Islet of Langerhans (tissue), 1 donor: Measurements from ENCODE around the gene SLC16A9.
A peak's percentile ranks its signal among the peaks of the same experiment; 100 is the strongest.

Source experiments
- FAIRE-seq: peaks from one replicate; lab custom pipeline; 2011; peaks lifted over from hg19 to GRCh38; lab: Jason Lieb, UNC

The SLC16A9 gene

DNA sequence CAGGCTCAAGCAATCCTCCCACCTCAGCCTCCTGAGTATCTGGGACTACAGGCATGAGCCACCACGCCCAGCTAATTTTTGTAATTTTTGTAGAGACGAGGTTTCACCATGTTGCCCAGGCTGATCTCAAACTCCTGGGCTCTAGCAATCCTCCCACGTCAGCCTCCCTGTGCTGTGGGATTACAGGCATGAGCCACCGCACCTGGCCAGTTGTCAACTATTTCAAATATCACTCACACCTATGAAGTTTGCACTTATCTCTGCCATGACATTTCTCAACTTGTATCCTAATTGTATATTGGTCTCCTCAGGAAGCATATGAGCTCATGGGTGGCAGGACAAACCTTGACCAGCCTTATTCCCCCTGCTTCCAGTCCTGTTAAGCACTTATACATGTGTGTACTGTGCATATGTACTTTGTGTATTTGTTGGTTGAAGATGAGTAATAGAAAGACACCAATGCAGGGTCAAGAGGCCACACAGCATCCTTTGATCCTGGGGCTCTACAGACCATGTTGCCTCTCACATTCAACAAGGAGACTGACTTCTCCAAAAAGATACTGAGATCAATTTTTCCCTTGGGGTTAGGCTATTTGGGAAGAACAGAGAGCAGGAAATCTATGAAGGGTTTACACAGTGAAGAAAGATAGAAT, 82.2 kb downstream of the SLC16A9 start:
- FAIRE-seq: no peak

DNA sequence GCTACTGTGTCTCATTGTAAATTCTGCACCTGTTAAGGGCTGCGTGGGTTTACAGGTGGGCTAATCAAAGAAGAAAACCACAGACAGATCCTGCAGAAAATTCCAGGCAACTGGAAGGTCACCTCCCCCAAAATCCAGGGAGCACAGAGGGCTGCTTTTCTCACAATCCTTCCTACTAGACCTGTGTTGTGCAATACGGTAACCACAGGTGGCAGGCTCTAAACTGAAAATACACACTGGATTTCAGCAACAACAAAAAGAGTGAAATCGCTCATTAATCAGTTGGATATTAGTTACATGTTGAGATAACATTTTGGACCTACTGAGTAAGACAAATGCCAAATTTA, 83.2 kb downstream of the SLC16A9 start:
- FAIRE-seq: no peak

GRCh38 chr10:59625721-59626522, 83.7 kb downstream of the SLC16A9 start:
- peak; percentile 93 for FAIRE-seq

DNA sequence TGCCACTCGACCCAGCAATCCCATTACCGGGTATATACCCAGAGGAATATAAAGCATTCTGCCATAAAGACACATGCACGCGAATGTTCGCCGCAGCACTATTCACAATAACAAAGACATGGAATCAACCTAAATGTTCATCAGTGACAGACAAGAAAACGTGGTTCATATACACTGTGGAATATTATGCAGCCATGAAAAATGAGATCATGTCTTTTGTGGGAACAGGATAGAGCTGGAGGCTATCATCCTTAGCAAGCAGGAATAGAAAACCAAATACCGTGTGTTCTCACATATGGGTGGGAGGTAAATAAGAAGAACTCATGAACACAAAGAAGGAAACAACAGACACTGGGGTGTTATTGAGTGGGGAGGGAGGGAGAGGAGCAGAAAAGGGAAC, 84.7 kb downstream of the SLC16A9 start:
- FAIRE-seq: no peak

DNA sequence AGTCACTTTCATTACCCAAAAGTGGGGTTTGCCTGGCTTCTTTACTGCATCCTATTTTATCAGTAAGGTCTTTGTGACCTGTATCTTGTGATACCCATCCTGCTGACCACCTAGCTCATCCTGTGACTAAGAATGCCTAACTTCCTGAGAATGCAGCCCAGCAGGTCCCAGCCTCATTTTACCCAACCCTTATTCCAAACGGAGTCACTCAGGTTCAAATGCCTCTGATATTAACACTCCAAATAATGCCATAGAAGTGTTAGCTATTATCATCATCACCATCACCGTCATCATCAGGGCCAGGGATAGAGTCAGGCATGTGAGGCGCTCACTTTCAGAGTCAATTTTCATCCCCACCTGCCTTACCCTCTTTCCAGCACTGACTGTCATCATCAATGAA, 85.5 kb downstream of the SLC16A9 start:
- FAIRE-seq: no peak

GRCh38 chr10:59623133-59624121, 86.2 kb downstream of the SLC16A9 start:
- FAIRE-seq: no peak

- FAIRE-seq: no peak
Measured at GRCh38 chr10:59622320-59623132, 87.1 kb downstream of the SLC16A9 start.

DNA sequence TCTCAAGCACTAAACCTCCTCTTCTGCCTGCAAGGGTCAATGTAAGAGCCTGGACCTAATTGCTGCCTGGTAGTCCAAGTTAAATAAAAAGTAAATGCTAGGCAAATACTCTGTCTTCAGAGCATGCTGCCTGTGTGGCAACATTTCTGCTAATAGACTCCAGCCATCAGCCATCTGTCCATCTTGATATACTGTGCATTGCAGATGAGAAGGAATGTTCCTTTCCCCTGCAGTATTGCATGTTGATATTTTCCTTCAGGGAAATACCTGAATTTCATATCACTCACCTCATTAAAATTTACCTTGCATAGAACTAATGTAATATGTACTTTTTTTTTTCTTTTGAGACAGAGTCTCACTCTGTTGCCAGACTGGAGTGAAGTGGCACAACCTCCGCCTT, 87.9 kb downstream of the SLC16A9 start:
- no peak for FAIRE-seq

- no peak for FAIRE-seq
Measured at GRCh38 chr10:59618666-59619065, 91.0 kb downstream of the SLC16A9 start.

- FAIRE-seq: no peak
Measured at GRCh38 chr10:59617996-59618395, 91.7 kb downstream of the SLC16A9 start.

GRCh38 chr10:59611048-59611447, 98.6 kb downstream of the SLC16A9 start:
- no peak for FAIRE-seq

GRCh38 chr10:59607970-59608369, 101.7 kb downstream of the SLC16A9 start:
- FAIRE-seq: peak; percentile 60

DNA sequence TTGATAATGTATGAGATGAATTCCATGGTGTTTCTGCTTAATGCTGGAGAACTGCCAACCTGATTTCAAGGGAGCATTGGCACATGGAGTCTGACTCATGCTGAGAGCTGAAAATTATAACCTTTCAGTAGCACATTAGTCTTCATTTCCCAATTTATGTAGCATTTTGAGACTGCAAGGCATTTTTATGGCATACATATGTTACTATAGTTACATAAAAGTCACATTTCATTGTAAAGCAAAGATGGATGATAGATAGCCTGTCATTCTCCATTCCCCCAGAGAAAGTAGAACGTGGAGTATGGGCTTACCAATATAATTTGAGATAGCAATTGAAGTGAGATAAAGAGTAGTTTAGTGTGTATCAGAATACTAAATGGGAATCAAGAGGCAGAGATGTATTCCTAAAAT, 103.1 kb downstream of the SLC16A9 start:
- peak; percentile 51 for FAIRE-seq

- no peak for FAIRE-seq
Measured at GRCh38 chr10:59601985-59602384, 107.7 kb downstream of the SLC16A9 start.
